AG10803 (cell line): ENCODE data around the gene MEF2D.
A peak's percentile ranks its signal among the peaks of the same experiment; 100 is the strongest.

ENCODE experiments used
- DNase-seq: peaks from one replicate; pipeline ENCODE4 v3.0.0; 2010; ENCODE audit warnings: low read depth
- H3K4me3 ChIP-seq: 2 replicates; pipeline ENCODE4 v1.5.1; 2011; ENCODE audit warnings: mild to moderate bottlenecking, low read length, control low read depth
- TF ChIP-seq, protein P1 (sequence below): conservative IDR thresholded peaks from 2 replicates; pipeline ENCODE4 v1.5.1; 2011; ENCODE audit warnings: mild to moderate bottlenecking, low read length, control low read depth, inconsistent platforms

The MEF2D gene

DNA sequence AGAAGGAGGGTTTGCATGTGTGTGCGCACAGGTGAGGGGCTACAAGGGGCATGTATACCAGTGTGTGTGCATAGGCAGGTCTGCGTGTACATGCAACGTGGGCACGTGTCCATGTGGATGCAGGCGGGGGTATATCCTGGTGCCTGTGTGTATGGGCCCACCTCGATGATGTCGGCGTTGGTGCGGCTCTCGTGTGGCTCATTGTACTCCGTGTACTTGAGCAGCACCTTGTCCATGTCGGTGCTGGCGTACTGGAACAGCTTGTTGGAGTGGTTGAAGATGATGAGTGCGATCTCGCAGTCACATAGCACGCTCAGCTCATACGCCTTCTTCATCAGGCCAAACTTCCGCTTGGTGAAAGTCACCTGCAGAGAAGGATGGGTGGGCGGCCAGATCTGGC, 18.3 kb downstream of the MEF2D start:
- no peak overlapping the region for H3K4me3 ChIP-seq
- TF ChIP-seq, protein P1, sequence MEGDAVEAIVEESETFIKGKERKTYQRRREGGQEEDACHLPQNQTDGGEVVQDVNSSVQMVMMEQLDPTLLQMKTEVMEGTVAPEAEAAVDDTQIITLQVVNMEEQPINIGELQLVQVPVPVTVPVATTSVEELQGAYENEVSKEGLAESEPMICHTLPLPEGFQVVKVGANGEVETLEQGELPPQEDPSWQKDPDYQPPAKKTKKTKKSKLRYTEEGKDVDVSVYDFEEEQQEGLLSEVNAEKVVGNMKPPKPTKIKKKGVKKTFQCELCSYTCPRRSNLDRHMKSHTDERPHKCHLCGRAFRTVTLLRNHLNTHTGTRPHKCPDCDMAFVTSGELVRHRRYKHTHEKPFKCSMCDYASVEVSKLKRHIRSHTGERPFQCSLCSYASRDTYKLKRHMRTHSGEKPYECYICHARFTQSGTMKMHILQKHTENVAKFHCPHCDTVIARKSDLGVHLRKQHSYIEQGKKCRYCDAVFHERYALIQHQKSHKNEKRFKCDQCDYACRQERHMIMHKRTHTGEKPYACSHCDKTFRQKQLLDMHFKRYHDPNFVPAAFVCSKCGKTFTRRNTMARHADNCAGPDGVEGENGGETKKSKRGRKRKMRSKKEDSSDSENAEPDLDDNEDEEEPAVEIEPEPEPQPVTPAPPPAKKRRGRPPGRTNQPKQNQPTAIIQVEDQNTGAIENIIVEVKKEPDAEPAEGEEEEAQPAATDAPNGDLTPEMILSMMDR, result no peak
- DNase-seq, result no peak

DNA sequence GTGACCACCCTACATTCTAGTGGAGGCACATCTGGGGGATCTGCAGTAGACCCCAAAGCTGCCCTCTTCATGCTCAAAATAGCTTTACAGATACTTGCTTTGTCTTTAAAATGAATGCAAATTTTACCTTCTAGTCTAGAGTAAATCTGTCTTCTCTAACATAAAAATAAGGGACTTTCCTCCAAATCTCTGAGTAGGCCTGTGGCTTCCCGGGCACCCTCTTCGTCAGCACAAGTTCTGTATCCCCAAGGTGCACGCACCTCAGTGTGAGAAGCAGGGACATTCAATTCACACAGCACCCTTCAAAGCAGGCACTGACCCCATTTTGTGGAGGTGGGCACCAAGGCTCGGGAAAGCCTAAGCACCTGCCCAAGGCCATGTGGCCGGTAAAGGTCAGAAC, 19.0 kb downstream of the MEF2D start:
- TF ChIP-seq, protein P1, result no peak
- DNase-seq, result no peak
- H3K4me3 ChIP-seq, result no peak overlapping the region

DNA sequence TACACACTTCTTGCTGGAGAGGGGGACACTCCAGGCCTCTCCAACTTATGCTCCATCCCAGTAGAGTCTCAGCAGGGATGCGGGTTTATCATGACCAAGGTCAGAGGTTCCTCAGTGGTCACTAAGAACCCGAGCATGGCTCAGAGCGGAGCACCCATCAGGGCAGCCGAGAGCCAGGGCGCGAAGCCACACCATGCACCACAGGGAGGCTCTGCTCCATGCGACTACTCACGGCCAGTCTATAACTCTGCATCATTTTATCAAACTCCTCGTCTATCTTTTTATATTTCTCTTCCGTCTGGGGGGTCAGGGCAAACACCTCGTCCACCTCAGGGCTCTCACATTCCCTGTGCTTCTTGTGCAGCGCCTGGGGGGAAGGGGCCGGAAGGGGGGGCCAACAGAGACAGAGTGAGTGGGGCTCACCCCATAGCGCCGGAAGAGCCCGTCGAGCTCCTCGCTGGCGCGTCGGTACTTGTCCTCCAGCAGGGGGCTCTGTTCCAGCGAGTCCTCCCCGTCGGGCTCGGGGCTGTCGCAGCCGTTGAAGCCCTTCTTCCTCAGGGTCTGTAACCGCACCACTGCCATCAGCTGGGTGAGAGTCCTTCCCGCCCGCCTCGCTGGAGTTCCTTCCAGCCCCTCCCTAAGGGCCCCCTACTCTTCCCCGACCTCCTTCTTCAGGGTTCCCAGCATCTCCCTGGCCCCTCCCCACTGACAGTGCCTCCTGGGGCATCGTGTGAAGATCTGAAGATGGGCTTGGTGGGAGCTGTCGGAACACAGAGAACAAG, 20.0 kb downstream of the MEF2D start:
- no peak for DNase-seq

DNA sequence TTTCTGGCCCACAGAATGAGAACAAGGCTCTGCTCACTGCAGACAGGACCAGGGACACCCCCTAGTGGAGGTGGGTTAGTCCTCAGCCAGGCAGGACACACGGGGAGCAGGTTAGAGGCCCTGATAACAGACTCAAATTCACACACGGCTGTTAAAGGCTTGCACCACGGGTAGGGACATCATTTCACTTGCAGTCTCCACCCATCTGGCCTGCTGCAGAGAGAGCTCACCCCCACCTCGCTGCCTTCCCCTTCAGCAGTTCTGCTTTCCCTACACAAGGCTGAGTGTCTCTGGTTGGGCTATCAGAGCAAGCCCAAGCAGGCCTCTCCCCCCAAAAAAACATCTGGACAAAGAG, 20.6 kb downstream of the MEF2D start:
- TF ChIP-seq, protein P1, result peak; percentile 6; the same call in 1 of the 2 replicates
- no peak for DNase-seq
- H3K4me3 ChIP-seq, result no peak overlapping the region

More for the DNA sequence above, 20.0 kb downstream of the MEF2D start:
- TF ChIP-seq, protein P1, result peak; percentile 68
- no peak overlapping the region for H3K4me3 ChIP-seq

DNA sequence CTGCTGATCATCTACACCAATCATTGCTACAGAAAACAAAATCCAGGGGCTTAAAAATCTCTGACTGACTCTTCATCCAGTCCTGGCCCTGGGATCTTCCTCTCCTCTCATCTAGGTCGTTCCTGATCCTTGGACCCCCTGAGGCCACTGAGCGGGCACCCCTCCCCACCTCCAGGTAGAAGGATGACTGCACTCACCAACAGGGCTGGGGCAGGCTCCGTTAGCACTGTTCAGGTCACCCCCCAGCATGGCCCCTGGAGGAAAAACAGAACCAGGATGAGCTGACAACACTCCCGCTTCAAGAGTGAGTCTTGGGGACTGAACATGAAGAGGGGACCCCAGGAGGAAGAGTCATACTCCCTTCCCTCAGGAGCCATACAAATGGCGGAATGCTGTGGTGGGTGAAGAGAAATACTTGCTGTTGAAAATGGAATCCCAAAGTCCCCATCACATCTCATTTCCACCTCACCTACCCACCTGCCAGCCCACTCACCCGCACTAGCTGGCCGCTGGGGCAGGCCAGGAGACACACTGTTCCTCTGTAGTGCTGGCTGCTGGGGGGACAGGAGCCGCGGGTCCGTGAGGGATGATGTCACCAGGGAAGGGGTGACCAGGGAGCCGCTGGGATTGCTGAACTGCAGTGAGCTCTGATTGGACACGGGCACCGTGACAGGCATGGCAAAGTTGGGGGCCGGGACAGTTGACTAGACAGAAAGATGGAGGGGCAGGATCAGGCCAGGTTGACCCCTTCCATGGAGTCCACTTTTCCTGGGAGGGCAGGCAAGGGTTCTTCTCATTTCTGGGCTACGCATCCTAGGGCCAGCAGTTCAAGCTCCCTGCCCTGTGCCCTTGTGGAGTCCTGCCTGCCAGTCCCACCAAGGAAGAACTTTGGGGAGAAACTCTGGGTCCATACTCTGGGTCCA, 21.2 kb downstream of the MEF2D start:
- H3K4me3 ChIP-seq, result no peak overlapping the region
- no peak for DNase-seq
- TF ChIP-seq, protein P1, result no peak

DNA sequence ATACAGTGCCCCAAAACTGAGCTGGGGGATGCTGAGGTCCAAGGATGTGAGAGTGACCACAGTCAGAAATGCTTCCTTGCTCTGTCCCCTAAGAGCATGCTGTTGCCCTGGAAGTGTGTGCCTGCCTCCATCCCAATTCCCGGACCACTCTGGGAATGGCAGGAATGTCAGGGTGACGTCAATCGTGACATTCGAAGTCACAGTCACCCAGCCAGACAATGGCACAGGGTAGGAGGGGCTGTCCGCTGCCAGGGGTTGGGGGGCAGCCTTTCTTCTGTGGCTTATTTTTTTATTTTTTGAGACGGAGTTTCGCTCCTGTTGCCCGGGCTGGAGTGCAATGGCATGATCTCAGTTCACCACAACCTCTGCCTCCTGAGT, 22.3 kb downstream of the MEF2D start:
- DNase-seq, result no peak
- no peak overlapping the region for H3K4me3 ChIP-seq
- TF ChIP-seq, protein P1, result no peak
